ENCODE data around the gene LTB4R. TPM values are rescaled to one million over a fixed set of nuclear protein-coding genes. Genes with fewer than 3 reads are reported as not detected.

LTB4R gene
- total and polyA plus RNA-seq, 8 donors, result 5.3 to 26.1 (median 6.5) TPM

DNA sequence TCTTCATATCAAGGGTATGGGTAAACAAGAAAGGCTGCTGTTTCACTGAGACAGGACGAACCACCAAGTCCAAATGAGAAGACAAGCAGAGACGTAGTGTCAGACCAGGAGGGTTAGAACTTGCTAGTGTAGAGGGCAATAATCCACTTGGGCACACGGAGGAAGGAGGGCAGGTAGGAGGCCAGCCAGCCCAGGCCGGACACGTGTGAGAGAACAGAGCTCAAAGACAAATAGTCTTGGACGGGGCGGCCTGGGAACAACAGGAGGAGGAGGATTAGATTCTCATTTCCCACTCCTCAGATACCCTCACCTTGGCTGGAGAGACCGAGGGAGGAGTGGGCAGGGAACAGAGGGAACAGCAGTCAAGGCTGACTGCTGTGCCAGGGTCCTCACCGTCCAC, 20.6 kb upstream of the LTB4R start:
- TF ChIP-seq, protein P1, sequence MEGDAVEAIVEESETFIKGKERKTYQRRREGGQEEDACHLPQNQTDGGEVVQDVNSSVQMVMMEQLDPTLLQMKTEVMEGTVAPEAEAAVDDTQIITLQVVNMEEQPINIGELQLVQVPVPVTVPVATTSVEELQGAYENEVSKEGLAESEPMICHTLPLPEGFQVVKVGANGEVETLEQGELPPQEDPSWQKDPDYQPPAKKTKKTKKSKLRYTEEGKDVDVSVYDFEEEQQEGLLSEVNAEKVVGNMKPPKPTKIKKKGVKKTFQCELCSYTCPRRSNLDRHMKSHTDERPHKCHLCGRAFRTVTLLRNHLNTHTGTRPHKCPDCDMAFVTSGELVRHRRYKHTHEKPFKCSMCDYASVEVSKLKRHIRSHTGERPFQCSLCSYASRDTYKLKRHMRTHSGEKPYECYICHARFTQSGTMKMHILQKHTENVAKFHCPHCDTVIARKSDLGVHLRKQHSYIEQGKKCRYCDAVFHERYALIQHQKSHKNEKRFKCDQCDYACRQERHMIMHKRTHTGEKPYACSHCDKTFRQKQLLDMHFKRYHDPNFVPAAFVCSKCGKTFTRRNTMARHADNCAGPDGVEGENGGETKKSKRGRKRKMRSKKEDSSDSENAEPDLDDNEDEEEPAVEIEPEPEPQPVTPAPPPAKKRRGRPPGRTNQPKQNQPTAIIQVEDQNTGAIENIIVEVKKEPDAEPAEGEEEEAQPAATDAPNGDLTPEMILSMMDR (IDR thresholded peaks at IDR 0.05), result no peak
- Histone ChIP-seq H3K4me1 (no peaks in the 10 kb centered on the region), H3K27me3 (no peaks in the 10 kb centered on the region), H3K9me3 (no peaks in the 10 kb centered on the region), H3K36me3 (peaks cover 0 to 63% of the 10 kb centered on the region in 2 donors), H3K27ac (no peak overlapping the region), H3K4me3 (no peak overlapping the region)
- intact Hi-C loops (cut with DNase I), result no loop called here
- DNase-seq (no peak), ATAC-seq (no peak)

DNA sequence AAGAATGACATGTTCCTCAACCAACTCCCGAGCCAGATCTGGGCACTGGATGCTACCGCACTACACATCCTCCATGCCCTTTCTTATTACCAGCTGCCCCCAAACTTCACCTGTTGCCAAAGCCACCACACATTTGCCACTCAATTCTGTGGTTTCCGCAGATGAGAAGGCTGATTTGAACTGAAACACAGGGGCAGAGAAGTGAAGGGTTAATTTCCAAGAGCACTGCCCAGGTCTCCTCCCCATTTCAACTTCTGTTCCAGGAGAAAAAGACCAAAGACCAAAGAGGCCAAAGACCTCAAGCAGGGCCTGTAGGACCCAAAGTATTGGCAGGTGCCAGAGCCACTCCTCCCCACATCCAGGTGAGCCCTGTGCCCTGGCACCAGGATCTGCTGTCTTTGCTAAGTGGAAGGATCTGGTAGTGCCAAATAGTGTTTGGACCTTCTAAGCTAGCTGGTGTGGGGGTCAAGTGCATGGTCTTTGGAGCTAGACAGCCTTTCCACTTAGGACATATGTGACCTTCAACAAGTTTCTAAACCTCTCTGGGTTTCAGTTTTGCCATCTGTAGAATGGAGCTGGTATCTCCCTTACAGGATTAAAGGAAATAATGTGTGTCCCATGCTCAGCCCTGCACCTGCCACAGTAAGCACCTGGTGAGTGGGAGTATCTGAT, 19.7 kb upstream of the LTB4R start:
- Histone ChIP-seq H3K27ac (no peak overlapping the region), H3K4me3 (no peak overlapping the region), H3K27me3 (no peaks in the 10 kb centered on the region), H3K4me1 (peaks cover 0 to 3% of the 10 kb centered on the region in 2 donors), H3K36me3 (peaks cover 0 to 69% of the 10 kb centered on the region in 2 donors), H3K9me3 (no peaks in the 10 kb centered on the region)
- DNase-seq, result no peak
- ATAC-seq, result no peak
- TF ChIP-seq, protein P1 (IDR thresholded peaks at IDR 0.05), result no peak
- intact Hi-C loops (cut with DNase I), result no loop called here

DNA sequence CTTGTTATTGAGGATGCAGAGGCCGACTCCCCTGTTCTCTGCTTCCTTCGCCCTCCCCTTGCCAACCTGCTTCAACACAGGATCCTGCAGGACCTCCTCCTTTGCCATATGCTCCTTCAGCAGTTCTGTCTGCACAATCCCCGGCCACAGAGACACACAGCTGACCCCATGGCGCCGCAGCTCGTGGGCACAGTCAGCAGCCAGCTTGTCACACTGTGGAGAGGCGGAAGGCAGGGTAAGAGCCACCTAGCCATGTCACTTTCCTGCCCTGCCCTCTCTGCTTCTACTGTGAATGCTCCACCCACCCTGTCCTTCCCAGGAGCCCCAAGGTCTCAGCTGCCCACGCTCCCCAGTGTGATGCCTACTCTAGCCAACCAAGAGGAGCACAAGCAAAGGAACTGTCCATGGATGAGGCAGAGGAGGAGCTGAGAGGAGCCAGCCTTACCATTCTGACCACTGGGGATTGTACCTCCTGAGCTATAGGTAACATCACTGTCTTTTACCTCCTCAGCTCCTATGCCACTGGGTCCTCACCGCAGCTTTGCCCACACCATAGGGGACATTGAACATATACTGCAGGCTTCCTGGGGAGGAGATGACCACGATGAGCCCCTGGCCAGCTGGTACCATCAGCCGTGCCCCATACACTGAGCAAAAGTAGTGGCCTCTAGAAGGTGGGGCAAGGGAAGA, 19.0 kb upstream of the LTB4R start:
- H3K9me3 ChIP-seq, result no peaks in the 10 kb centered on the region
- intact Hi-C loops (cut with DNase I), result no loop called here
- H3K27ac ChIP-seq, result no peak overlapping the region
- ATAC-seq (no peak), DNase-seq (no peak)
- no peaks in the 10 kb centered on the region for H3K27me3 ChIP-seq
- TF ChIP-seq, protein P1 (IDR thresholded peaks at IDR 0.05), result no peak
- peaks cover 0 to 69% of the 10 kb centered on the region in 2 donors for H3K36me3 ChIP-seq
- H3K4me1 ChIP-seq, result peaks cover 0 to 10% of the 10 kb centered on the region in 2 donors
- H3K4me3 ChIP-seq, result no peak overlapping the region

DNA sequence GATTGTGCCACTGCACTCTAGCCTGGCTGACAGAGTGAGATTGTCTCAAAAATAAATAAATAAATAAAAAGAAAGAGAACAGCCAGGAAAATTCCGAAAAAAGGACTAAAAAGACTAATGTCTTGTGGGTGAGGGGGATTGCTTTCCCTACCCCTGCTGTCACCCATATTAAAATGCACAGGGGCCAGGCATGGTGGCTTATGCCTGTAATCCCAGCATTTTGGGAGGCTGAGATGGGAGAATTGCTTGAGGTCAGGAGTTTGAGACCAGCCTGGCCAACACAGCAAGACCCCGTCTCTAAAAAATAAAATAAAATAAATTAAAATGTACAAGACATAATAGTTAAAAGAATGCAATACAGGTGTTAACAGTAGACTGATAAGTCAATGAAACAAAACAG, 17.8 kb upstream of the LTB4R start:
- H3K36me3 ChIP-seq, result peaks cover 0 to 68% of the 10 kb centered on the region in 2 donors

More for the DNA sequence above, 17.8 kb upstream of the LTB4R start:
- Histone ChIP-seq H3K4me3 (no peak overlapping the region), H3K9me3 (no peaks in the 10 kb centered on the region), H3K27me3 (no peaks in the 10 kb centered on the region), H3K27ac (no peak overlapping the region), H3K4me1 (peaks cover 2 to 20% of the 10 kb centered on the region in 2 donors)
- TF ChIP-seq, protein P1 (IDR thresholded peaks at IDR 0.05), result no peak
- ATAC-seq (no peak), DNase-seq (no peak)
- intact Hi-C loops (cut with DNase I), result no loop called here

All from left lung (tissue), 10 donors.